Dedifferentiated amniotic fluid mesenchymal stem cell (primary cell): Measurements from ENCODE around the gene PTPRH.
A peak's percentile ranks its signal among the peaks of the same experiment; 100 is the strongest.
"Not testable (repeated sequence)": the region's sequence is repeated elsewhere in the genome, so short reads cannot be mapped to it uniquely, and the experiment has no call there.

ENCODE experiments used
- DNase-seq: peaks from one replicate; pipeline ENCODE4 v3.0.0-alpha.2; 2016; ENCODE audit errors: extremely low spot score

PTPRH gene

GRCh38 chr19:55225415-55225958 lies 16.2 kb upstream of the PTPRH start:
- DNase-seq, result no peak

- not testable (repeated sequence) for DNase-seq
Measured at GRCh38 chr19:55224679-55225414, 15.5 kb upstream of the PTPRH start.

GRCh38 chr19:55224038-55224665 lies 14.9 kb upstream of the PTPRH start:
- DNase-seq, result no peak

DNA sequence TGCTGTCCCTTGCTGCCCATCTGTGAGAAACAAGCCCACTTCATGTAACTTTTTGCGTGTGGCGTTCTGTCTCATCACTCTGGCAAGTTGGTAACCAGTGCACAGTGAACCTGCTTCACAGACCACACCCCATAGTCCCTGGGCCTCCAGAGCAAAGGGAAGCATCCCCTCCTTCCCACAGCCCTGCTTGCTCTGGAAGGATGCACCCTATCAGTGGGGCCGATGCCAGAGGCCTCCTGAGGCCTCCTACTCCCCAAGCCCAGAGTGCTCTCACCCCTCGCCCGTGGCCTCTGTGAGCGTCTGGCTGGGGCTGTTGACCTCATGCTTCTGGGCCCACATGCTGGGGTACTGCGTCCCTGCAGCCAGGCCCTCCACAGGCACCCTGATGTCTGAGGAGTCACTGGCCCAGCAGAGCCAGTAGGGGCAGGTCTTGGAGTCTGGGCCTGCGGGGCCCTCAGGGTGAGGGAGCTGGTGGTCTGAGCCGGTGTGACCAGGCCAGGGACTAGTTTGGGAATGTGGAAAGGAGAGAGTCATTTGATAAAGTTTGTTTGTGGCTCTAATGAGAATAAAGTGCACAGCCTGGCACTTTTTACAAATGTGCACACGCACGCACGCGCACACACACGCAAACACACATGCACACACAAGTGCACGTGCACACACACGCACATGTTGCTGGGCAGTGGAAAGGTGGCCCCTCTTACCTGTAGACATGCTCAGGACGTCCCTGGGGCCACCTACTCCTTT lies 14.2 kb upstream of the PTPRH start:
- no peak for DNase-seq

DNA sequence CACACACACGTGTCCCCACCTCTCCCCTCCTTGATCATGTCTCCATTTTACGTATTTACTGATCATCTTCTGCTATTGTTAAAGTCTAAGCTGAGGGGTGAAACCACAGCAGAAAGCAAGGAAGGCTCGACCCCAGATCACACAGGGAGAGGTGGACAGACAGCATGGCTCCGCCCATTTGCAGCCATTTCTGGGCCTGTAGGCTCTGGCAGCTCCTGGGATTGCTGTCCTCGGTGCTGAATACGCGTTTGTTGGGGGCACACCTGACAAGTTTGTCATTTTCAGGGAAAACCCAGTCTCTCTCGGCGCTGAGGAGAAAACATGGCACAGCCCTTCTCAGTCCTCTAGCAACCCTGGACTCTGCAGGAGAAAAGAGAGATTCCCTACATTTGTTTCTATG lies 11.2 kb upstream of the PTPRH start:
- DNase-seq, result no peak

DNA sequence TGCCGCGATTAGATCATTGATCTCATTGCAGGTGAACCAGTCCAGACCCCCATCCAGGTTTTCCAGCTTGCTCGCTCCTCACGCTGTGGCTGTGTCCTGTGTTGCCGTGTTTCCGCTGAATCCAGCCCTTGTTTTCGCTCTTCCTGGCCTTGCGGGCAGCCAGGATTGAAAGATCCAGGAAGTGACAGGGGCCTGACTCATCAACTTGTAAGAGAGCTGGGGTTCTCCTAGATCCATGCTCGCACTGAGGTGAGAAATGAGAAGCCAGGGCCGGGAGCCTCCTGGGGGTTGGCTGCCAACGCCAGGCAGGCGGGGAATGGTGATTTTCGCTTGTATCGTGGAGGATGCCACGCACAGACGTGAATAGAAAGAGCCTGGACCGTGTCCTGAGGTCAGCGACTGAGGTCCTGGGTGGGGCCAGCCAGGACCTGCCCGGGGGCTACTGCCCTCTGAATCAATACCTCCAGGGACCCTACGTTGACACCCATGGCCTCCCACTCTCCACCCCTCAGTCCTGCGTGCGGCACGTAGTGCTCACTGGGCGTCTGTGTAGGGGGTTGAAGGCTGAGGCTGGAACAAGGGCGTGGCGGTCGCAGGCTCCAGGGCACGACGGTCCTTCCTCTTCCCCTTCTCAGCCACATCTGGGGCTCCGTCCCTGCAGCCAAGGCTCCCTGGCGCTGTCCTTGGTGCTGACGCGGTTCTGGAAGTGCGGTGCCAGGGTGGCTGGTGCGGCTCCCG lies 7.3 kb upstream of the PTPRH start:
- peak; percentile 89 for DNase-seq

DNA sequence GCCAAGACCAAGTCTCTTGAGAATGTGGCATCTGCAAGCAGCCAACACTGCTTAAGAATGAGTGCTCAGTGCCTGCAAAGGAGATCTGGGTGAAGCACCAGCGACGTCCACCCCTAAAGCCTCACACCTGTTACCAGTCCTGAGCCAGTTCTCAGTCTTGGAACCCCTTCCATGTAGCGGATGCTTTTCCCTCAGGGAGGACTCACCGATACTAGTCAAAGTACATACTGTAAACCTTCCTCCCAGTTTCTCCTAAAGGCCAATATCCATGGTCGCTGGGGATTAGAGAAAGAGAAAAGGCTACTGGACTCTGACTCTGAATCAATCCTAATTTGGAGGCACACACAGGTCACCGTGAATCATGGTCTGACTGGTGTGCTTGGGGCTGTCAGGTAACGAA lies 4.2 kb upstream of the PTPRH start:
- no peak for DNase-seq

DNA sequence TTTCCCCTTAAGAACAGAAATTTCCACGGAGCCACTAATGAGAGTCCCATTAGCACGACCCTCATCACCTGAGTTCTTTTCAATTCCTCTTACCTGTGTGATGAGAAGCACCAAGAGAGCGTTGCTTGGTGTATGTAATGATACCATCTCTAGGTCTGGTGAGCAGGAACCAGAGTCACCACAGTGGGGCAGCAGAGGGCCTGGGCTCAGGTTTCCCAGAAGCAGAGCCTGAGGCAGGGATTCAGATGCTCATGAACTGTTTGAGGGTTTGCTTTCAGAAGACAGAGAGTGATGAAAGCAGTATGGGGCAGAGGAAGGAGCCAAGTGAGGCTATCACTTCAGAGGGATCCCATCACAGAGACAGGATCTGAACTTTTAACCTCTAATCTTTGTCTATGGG lies 3.1 kb upstream of the PTPRH start:
- no peak for DNase-seq

DNA sequence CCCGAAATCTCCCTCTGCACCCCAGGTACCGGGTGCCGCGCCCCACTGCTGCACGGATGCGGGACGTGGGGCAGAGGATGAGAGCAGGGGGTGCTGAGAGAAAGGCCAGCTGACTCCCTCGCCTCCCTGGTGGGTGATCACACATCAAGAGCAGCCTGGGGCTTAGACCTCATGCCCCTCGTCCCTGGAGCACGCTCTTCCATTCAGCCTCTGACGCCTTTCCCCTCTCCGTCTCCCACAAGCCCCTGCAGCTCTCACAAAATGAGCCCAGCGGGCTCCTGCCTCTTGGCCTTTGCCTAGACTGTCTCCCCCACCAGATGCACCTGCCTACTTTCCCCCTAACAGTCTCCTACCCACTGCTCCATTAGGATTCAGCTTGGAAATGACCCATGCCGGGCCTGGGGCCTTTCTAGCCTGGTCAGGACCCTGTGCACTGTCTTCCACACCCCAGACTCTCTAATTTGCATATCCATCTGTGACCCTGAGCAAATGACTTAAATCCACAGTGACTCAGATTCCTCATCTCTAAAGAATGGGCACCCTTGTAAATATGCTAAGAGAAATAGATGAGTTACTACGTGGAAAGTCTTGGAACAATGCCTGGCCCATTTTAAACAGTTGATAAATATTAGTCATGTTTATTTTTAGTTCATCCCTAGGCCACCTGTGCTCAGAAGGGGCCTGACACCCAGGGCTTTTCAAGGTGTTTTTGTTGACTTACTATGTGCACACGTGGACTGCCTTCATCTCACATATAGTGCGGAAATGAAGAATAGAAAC lies 582 bp upstream of the PTPRH start:
- DNase-seq, result peak; percentile 69

- DNase-seq, result peak; percentile 73
Measured at GRCh38 chr19:55206664-55207500, 2.4 kb downstream of the PTPRH start.

DNA sequence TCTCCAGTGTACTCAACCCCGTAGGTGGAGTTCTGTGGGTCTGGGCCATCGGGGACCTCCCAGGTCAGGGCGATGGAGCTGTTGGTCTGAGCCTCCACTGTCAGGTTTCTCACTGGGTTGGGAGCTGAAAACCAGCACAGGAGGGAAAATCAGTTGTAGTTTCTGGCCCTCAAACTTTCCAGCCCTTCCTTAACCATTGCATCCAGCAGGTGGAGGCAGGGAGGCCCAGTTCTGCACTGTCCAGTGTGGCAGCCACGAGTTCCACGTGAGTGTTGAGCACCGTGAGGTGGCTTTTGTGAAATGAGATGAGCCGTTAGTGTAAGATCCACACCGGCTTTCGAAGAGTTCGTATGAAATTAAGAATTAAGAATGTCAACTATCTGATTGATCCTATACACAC lies 7.1 kb downstream of the PTPRH start:
- not testable (repeated sequence) for DNase-seq

DNA sequence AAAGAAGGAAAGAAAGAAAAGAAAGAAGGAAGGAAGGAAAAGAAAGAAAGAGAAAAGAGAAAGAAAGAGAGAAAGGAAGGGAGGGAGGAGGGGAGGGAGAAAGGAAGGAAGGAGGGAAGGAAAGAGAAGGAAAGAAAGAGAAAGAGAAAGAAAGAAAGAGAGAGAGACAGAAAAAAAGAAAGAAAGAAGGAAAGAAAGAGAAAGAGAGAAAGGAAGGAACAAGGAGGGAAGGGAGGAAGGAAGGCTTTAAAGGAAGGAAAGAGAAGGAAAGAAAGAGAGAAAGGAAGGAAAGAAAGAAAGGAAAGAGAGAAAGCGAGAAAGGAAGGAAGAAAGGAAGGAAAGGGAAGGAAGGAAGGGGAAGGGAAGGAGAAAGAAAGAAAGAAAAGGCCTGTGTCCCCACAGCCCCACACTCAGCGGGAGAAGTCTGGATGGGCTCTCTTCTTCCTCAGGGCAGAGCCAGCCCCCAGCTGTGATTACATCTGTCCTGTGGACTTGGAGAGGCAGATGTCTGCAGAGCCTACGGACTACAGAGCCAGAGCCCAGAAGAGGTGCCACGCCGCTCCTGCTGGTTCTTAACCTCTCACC lies 9.6 kb downstream of the PTPRH start:
- no peak for DNase-seq

DNA sequence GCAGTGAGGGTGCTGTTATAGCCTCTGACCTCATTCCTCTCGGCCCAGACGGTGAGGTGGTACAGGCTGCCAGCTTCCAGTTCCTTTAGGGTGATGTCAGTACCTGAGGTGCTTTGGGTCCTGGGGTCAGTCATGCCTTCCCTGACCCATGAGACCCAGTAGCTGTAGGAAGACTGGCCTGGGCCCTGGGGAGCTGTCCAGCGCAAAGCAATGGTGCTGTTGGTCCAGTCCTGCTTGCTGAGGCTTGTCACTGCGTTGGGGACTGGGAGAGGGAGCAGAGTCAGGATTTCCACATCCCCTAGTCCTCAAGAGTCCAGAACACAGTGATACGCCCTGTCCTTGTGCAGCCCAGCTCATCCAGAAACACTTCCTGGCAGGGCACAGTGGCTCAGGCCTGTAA lies 10.7 kb downstream of the PTPRH start:
- DNase-seq, result no peak

GRCh38 chr19:55197528-55197927 lies 11.8 kb downstream of the PTPRH start:
- DNase-seq, result no peak

DNA sequence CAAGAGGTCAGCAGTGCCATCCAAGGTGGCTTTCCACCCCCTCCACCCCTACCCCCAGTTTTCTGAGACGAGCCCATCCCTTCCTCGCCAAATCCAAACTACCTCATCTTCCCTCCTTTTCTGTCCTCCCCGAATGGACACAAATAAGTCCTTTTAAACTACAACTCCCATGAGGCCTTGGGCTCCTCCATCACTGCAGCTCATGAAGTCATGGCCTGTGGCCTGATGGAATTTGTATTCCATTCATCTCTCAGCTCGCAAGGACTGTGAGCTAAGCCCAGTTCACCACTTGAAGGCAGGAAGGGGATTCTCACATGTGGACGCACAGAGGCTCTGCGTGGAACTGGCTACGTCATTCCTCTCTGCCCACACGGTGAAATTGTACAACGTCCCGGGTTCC lies 12.5 kb downstream of the PTPRH start:
- DNase-seq, result no peak

- no peak for DNase-seq
Measured at GRCh38 chr19:55193481-55193880, 15.8 kb downstream of the PTPRH start.

DNA sequence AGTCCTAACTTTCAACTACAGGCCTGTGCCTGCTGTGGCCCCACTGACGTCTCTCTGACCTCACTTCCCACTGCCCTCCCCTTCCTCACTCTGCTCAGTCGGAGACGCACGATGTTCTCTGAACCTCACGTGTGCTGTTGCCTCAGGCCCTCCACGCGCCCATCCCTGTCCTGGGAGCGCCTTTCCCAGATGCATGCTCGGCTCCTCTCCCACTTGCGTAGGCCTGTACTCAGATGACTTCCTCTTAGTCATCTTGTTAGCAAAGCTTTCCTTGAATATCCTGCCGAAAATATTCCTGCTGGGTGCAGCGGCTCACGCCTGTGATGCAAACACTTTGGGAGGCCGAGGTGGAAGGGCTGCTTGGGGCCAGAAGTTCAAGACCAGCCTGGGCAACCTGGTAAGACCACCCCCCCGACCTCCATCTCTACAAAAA lies 19.9 kb downstream of the PTPRH start:
- DNase-seq, result no peak

GRCh38 chr19:55188625-55189024 lies 20.7 kb downstream of the PTPRH start:
- DNase-seq, result no peak

DNA sequence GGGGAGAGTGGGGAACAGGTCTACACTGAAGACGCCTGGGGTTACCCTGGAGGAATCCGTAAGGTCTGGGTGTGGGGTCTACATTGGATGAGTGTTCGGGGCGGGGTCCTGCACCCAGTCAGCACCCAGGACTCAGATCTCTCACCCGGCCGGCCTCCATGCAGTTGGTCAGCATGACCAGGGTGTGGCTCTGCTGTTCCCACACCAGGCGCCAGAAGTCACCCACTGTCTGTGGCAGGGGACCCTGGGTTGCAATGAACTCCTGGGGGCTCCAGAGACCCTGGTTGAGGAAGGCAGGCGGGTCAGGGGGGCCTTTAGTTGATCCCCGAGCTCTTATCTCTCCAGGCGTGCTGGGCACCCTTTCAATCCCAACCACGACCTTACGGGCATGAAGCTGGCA lies 23.2 kb downstream of the PTPRH start:
- no peak for DNase-seq

GRCh38 chr19:55181740-55182139 lies 27.6 kb downstream of the PTPRH start:
- DNase-seq, result no peak
